ENCODE results near the gene QPCTL.
A peak's percentile ranks its signal among the peaks of the same experiment; 100 is the strongest.

QPCTL gene

GRCh38 chr19:45645068-45645630 lies 47.3 kb upstream of the QPCTL start:
- no peak overlapping the region for H3K27ac ChIP-seq
- peaks cover 3% of the 10 kb centered on the region; the same call in 1 of the 2 replicates for H3K27me3 ChIP-seq (ENCODE audit: insufficient read depth, low read depth)
- H3K36me3 ChIP-seq (ENCODE audit: insufficient read depth) = no peaks in the 10 kb centered on the region
- no peaks in the 10 kb centered on the region for H3K79me2 ChIP-seq (ENCODE audit: insufficient read depth, low read depth)
- H2AFZ ChIP-seq (ENCODE audit: low read depth) = peak overlapping the region; percentile 83
- H3K9ac ChIP-seq = no peak overlapping the region
- no peak overlapping the region for H3K4me3 ChIP-seq (IDR thresholded peaks at IDR 0.05; ENCODE audit: insufficient read depth, low read depth, low read length)
- H4K20me1 ChIP-seq (ENCODE audit: insufficient read depth) = no peaks in the 10 kb centered on the region
- peaks cover 25% of the 10 kb centered on the region for H3K4me1 ChIP-seq (ENCODE audit: low read depth, poor library complexity, severe bottlenecking)
- no peak for TF ChIP-seq CTCF (conservative IDR thresholded peaks at IDR 0.05; ENCODE audit: low read depth, low read length)
- peak overlapping the region; percentile 69; the same call in 1 of the 2 replicates for H3K4me2 ChIP-seq

DNA sequence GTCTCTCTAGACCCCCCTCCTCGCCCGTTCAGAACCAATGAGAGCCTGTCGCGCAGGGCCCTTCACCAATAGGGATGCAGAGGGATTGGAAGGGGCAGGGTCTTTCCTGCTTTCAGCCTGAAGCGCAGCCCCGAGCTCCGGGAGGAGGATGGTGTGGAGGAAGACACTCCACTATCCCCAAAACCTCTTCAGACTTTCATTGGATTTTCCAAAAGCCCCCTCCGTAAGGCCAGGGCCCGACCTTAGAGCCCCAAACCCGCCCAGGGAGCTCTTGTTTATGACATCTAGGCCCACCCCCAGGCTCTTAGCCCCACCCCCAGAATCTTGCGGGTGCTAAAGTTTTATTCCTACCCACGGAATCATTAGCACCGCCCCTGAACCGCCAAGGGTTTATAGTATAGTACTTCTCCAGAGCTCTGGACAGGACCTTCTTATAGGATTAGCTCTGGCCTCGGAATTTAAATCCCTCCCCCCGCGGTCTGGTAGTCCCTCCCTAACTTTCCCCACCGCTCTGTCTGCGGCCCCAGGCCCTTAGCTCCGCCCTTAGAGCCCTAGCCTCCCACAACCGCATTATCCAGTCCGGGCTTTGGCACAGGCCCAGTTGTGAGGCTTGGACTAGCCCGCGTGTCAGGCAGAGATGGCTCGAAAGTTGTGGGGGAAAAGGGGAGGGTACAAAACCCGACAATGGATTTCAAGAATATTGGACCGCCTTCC lies 46.7 kb upstream of the QPCTL start:
- Histone ChIP-seq H3K79me2 (ENCODE audit: insufficient read depth, low read depth) (no peaks in the 10 kb centered on the region), H3K27ac (no peak overlapping the region), H4K20me1 (ENCODE audit: insufficient read depth) (no peaks in the 10 kb centered on the region), H3K4me3 (IDR thresholded peaks at IDR 0.05; ENCODE audit: insufficient read depth, low read depth, low read length) (no peak overlapping the region), H3K36me3 (ENCODE audit: insufficient read depth) (no peaks in the 10 kb centered on the region), H3K27me3 (ENCODE audit: insufficient read depth, low read depth) (peaks cover 3% of the 10 kb centered on the region; the same call in 1 of the 2 replicates), H3K4me1 (ENCODE audit: low read depth, poor library complexity, severe bottlenecking) (peaks cover 18% of the 10 kb centered on the region), H2AFZ (ENCODE audit: low read depth) (peak overlapping the region; percentile 83), H3K9ac (no peak overlapping the region), H3K4me2 (peak overlapping the region; percentile 69)
- TF ChIP-seq CTCF (conservative IDR thresholded peaks at IDR 0.05; ENCODE audit: low read depth, low read length) = no peak

- H4K20me1 ChIP-seq (ENCODE audit: insufficient read depth) = no peaks in the 10 kb centered on the region
- peak overlapping the region; percentile 83 for H2AFZ ChIP-seq (ENCODE audit: low read depth)
- H3K4me2 ChIP-seq = peak overlapping the region; percentile 69
- H3K4me3 ChIP-seq (IDR thresholded peaks at IDR 0.05; ENCODE audit: insufficient read depth, low read depth, low read length) = no peak overlapping the region
- H3K4me1 ChIP-seq (ENCODE audit: low read depth, poor library complexity, severe bottlenecking) = peaks cover 16% of the 10 kb centered on the region
- no peak overlapping the region for H3K9ac ChIP-seq
- peaks cover 3% of the 10 kb centered on the region; the same call in 1 of the 2 replicates for H3K27me3 ChIP-seq (ENCODE audit: insufficient read depth, low read depth)
- H3K27ac ChIP-seq = no peak overlapping the region
- no peaks in the 10 kb centered on the region for H3K36me3 ChIP-seq (ENCODE audit: insufficient read depth)
- no peak for TF ChIP-seq CTCF (conservative IDR thresholded peaks at IDR 0.05; ENCODE audit: low read depth, low read length)
- H3K79me2 ChIP-seq (ENCODE audit: insufficient read depth, low read depth) = no peaks in the 10 kb centered on the region
Measured at GRCh38 chr19:45646345-45646698, 46.1 kb upstream of the QPCTL start.

- H2AFZ ChIP-seq (ENCODE audit: low read depth) = no peak overlapping the region
- H3K4me2 ChIP-seq = no peak overlapping the region
- H3K36me3 ChIP-seq (ENCODE audit: insufficient read depth) = no peaks in the 10 kb centered on the region
- peaks cover 5% of the 10 kb centered on the region for H3K4me1 ChIP-seq (ENCODE audit: low read depth, poor library complexity, severe bottlenecking)
- no peak overlapping the region for H3K9ac ChIP-seq
- H4K20me1 ChIP-seq (ENCODE audit: insufficient read depth) = no peaks in the 10 kb centered on the region
- no peak overlapping the region for H3K27ac ChIP-seq
- H3K27me3 ChIP-seq (ENCODE audit: insufficient read depth, low read depth) = peaks cover 6% of the 10 kb centered on the region; the same call in 1 of the 2 replicates
- H3K4me3 ChIP-seq (IDR thresholded peaks at IDR 0.05; ENCODE audit: insufficient read depth, low read depth, low read length) = no peak overlapping the region
- H3K79me2 ChIP-seq (ENCODE audit: insufficient read depth, low read depth) = no peaks in the 10 kb centered on the region
- TF ChIP-seq CTCF (conservative IDR thresholded peaks at IDR 0.05; ENCODE audit: low read depth, low read length) = no peak
Measured at GRCh38 chr19:45650722-45651121, 41.7 kb upstream of the QPCTL start.
